Mesothelial cell of epicardium (in vitro differentiated cells): ENCODE results near the gene RUFY4. TPM values are rescaled to one million over a fixed set of nuclear protein-coding genes. Genes with fewer than 3 reads are reported as not detected.
"Not testable (repeated sequence)": the region's sequence is repeated elsewhere in the genome, so short reads cannot be mapped to it uniquely, and the experiment has no call there.

ENCODE experiments used
- DNase-seq, 2 experiments: peaks; one replicate each; pipeline ENCODE4 v3.0.0; 2021; ENCODE audit warnings: low spot score in 2 of 2; ENCODE audit not compliant: unreplicated experiment in 2 of 2
- H3K27ac Mint-ChIP-seq: 2 replicates; pipeline ENCODE4 v1.8.0; 2021; ENCODE audit warnings: mixed read lengths
- H3K27me3 Mint-ChIP-seq: 2 replicates; pipeline ENCODE4 v1.8.0; 2021; ENCODE audit warnings: low read depth, mixed read lengths
- H3K36me3 Mint-ChIP-seq: 2 replicates; pipeline ENCODE4 v1.8.0; 2021; ENCODE audit warnings: mixed read lengths
- H3K4me1 Mint-ChIP-seq: 2 replicates; pipeline ENCODE4 v1.8.0; 2021; ENCODE audit warnings: mixed read lengths
- H3K4me3 Mint-ChIP-seq: 2 replicates; pipeline ENCODE4 v1.8.0; 2021; ENCODE audit warnings: mild to moderate bottlenecking, moderate library complexity, mixed read lengths
- H3K9me3 Mint-ChIP-seq: 2 replicates; pipeline ENCODE4 v1.8.0; 2021; ENCODE audit warnings: mixed read lengths
- CTCF ChIP-seq: fragments of 200-600 bp; sonication (generic); IDR thresholded peaks from one replicate; pipeline ENCODE4 v1.5.0; 2021; ENCODE audit warnings: antibody characterized with exemption; ENCODE audit not compliant: unreplicated experiment
- total RNA-seq: library from RNA; stranded (reverse); gene quantifications from 3 replicates; pipeline ENCODE4 v1.2.1, GENCODE V29; 2021

The RUFY4 gene
- total RNA-seq, result not detected in 3 replicates

GRCh38 chr2:218068721-218069334 lies at the start of gene RUFY4:
Gene RUFY4 (plus strand): TSS chr2:218069253. CDS start chr2:218070606, 1,353 bp downstream.
- peaks cover 57% of the 10 kb centered on the region for H3K27me3 Mint-ChIP-seq

GRCh38 chr2:218019411-218020060 lies 49.5 kb upstream of the RUFY4 start:
- DNase-seq, result no peak
- Mint-ChIP-seq H3K4me3 (no peak overlapping the region), H3K9me3 (no peaks in the 10 kb centered on the region), H3K4me1 (peaks cover 26% of the 10 kb centered on the region), H3K27me3 (peaks cover 2% of the 10 kb centered on the region), H3K36me3 (no peaks in the 10 kb centered on the region), H3K27ac (no peak overlapping the region)
- no peak for TF ChIP-seq CTCF

More at GRCh38 chr2:218068721-218069334, at the start of gene RUFY4:
- not testable (repeated sequence) for H3K27ac Mint-ChIP-seq, H3K36me3 Mint-ChIP-seq, H3K9me3 Mint-ChIP-seq, H3K4me1 Mint-ChIP-seq
- H3K4me3 Mint-ChIP-seq, result peak within 1 kb of the TSS; percentile 47
- peak; percentile 90 for TF ChIP-seq CTCF
- DNase-seq, result peak in 1 of 2 experiments; percentile 66

- no peaks in the 10 kb centered on the region for H3K36me3 Mint-ChIP-seq
- TF ChIP-seq CTCF, result no peak
- H3K4me1 Mint-ChIP-seq, result peaks cover 20% of the 10 kb centered on the region
Measured at GRCh38 chr2:218020281-218020680, 48.8 kb upstream of the RUFY4 start.

GRCh38 chr2:218020966-218021535 lies 48.0 kb upstream of the RUFY4 start:
- Mint-ChIP-seq H3K27ac (no peak overlapping the region), H3K4me1 (peaks cover 18% of the 10 kb centered on the region), H3K4me3 (no peak overlapping the region), H3K27me3 (peaks cover 2% of the 10 kb centered on the region), H3K9me3 (no peaks in the 10 kb centered on the region), H3K36me3 (no peaks in the 10 kb centered on the region)
- no peak for DNase-seq
- TF ChIP-seq CTCF, result no peak

More at GRCh38 chr2:218020281-218020680, 48.8 kb upstream of the RUFY4 start:
- peaks cover 2% of the 10 kb centered on the region for H3K27me3 Mint-ChIP-seq
- H3K4me3 Mint-ChIP-seq, result no peak overlapping the region
- DNase-seq, result no peak
- no peak overlapping the region for H3K27ac Mint-ChIP-seq
- H3K9me3 Mint-ChIP-seq, result no peaks in the 10 kb centered on the region

- H3K36me3 Mint-ChIP-seq, result no peaks in the 10 kb centered on the region
- DNase-seq, result no peak
- H3K27me3 Mint-ChIP-seq, result peaks cover 2% of the 10 kb centered on the region
- no peak overlapping the region for H3K27ac Mint-ChIP-seq
- H3K9me3 Mint-ChIP-seq, result no peaks in the 10 kb centered on the region
- H3K4me1 Mint-ChIP-seq, result peaks cover 13% of the 10 kb centered on the region
- TF ChIP-seq CTCF, result no peak
- no peak overlapping the region for H3K4me3 Mint-ChIP-seq
Measured at GRCh38 chr2:218021536-218022071, 47.4 kb upstream of the RUFY4 start.
